HepG2 (cell line): ENCODE data around the gene TMEM150C. TPM values are rescaled to one million over a fixed set of nuclear protein-coding genes. Genes with fewer than 3 reads are reported as not detected.
A peak's percentile ranks its signal among the peaks of the same experiment; 100 is the strongest.

Experiments used
- ATAC-seq: fragments of 200-7000 bp; cut with Tn5 transposase; 3 replicates; pipeline ENCODE4 v1.9.1; 2020; ENCODE audit warnings: mild to moderate bottlenecking, moderate library complexity
- BruUV-seq: library from RNA; stranded (reverse); fragments of 400-500 nt; replicated peaks from 2 replicates; lab custom pipeline; 2021; lab: Mats Ljungman, UMichigan
- CTCF ChIA-PET: fragments of 300-600 bp; formaldehyde crosslinking; extraction: SDS; loops from one replicate; lab custom pipeline; 2021; ENCODE audit warnings: low total read pairs, inconsistent platforms, low intra/inter-chr PET ratio; lab: Yijun Ruan, JAX
- POLR2A ChIA-PET: fragments of 350-600 bp; sonication (Branson Sonifier 250); formaldehyde crosslinking; loops from one replicate; lab custom pipeline; 2020; ENCODE audit warnings: antibody characterized with exemption, inconsistent platforms; lab: Yijun Ruan, JAX
- DNase-seq: peaks from one replicate; pipeline ENCODE4 v3.0.0-alpha.2; 2015; ENCODE audit warnings: low spot score
- FAIRE-seq: peaks from 3 replicates; lab custom pipeline; 2011; peaks lifted over from hg19 to GRCh38; lab: Jason Lieb, UNC
- H2AFZ ChIP-seq: one replicate; pipeline ENCODE4 v1.6.1; 2011; ENCODE audit warnings: low read length, inconsistent platforms
- H3K27ac ChIP-seq: fragments of 300-600 bp; 3 replicates; pipeline ENCODE4 v1.8.0; 2011; ENCODE audit warnings: mixed run types, mild to moderate bottlenecking, mixed read lengths, low read length, inconsistent platforms; ENCODE audit not compliant: insufficient read depth; ENCODE audit errors: extremely low read length
- H3K27me3 ChIP-seq, 2 experiments: fragments of 200-600 bp in 1 of 2; 2 replicates in 1 of 2; 3 replicates in 1 of 2; pipeline versions ENCODE4 v1.6.0 to v1.8.0; 2011; ENCODE audit warnings: low read length in 2 of 2, mild to moderate bottlenecking in 2 of 2, moderate library complexity in 2 of 2, inconsistent platforms in 1 of 2; ENCODE audit not compliant: insufficient read depth in 2 of 2, control insufficient read depth in 1 of 2
- H3K36me3 ChIP-seq, 2 experiments: fragments of 200-600 bp in 1 of 2; replicated peaks in 1 of 2; 2 replicates in 1 of 2; 3 replicates in 1 of 2; pipeline versions ENCODE4 v1.5.1 to v1.8.0; 2011; ENCODE audit warnings: low read length in 2 of 2, inconsistent platforms in 1 of 2; ENCODE audit not compliant: insufficient read depth in 2 of 2, control insufficient read depth in 1 of 2
- H3K4me1 ChIP-seq: 2 replicates; pipeline ENCODE4 v1.5.1; 2012; ENCODE audit warnings: low read length, inconsistent platforms; ENCODE audit not compliant: insufficient read depth
- H3K4me2 ChIP-seq: 2 replicates; pipeline ENCODE4 v1.6.0; 2011; ENCODE audit warnings: low read depth, low read length, inconsistent platforms
- H3K4me3 ChIP-seq, 3 experiments: fragments of 200-600 bp in 1 of 3; sonication (generic), shearing (Covaris generic) in 1 of 3; replicated peaks in 1 of 3; 2 replicates each; pipeline ENCODE4 v1.5.1; 2011 to 2016; ENCODE audit warnings: low read length in 3 of 3, inconsistent platforms in 2 of 3, low read depth in 2 of 3, mild to moderate bottlenecking in 2 of 3, control low read depth in 1 of 3, mixed read lengths in 1 of 3; ENCODE audit not compliant: insufficient read depth in 1 of 3
- H3K79me2 ChIP-seq: one replicate; pipeline ENCODE4 v1.6.1; 2011; ENCODE audit warnings: low read length, inconsistent platforms; ENCODE audit not compliant: insufficient read depth
- H3K9ac ChIP-seq: 2 replicates; pipeline ENCODE4 v1.6.0; 2011; ENCODE audit warnings: mild to moderate bottlenecking, low read depth, low read length, inconsistent platforms; ENCODE audit not compliant: insufficient read depth
- H3K9me3 ChIP-seq: 2 replicates; pipeline ENCODE4 v1.5.1; 2012; ENCODE audit warnings: mild to moderate bottlenecking, low read length
- H4K20me1 ChIP-seq: 2 replicates; pipeline ENCODE4 v1.6.0; 2011; ENCODE audit warnings: inconsistent platforms, mild to moderate bottlenecking, low read length, moderate library complexity; ENCODE audit not compliant: insufficient read depth
- CEBPB ChIP-seq: IDR thresholded peaks from 2 replicates; pipeline ENCODE4 v1.6.1; 2011; ENCODE audit warnings: low read depth, low read length, improper control_type of control experiment, borderline replicate concordance
- CHD2 ChIP-seq: IDR thresholded peaks from 2 replicates; pipeline ENCODE4 v1.6.1; 2011; ENCODE audit warnings: low read depth, low read length, improper control_type of control experiment
- CTCF ChIP-seq: sonication (generic); formaldehyde crosslinking; IDR thresholded peaks from 2 replicates; pipeline ENCODE4 v1.5.0; 2020; ENCODE audit warnings: mild to moderate bottlenecking, missing genetic modification reagents, moderate library complexity
- MAZ ChIP-seq, 2 experiments: sonication (generic) in 1 of 2; formaldehyde crosslinking in 1 of 2; IDR thresholded peaks; 2 replicates each; pipeline versions ENCODE4 v1.5.0 to v1.6.1; 2012 to 2020; ENCODE audit warnings: low read depth in 2 of 2, mild to moderate bottlenecking in 2 of 2, borderline replicate concordance in 1 of 2, improper control_type of control experiment in 1 of 2, low read length in 1 of 2, missing genetic modification reagents in 1 of 2, moderate library complexity in 1 of 2
- MXD1 ChIP-seq: sonication (generic); formaldehyde crosslinking; IDR thresholded peaks from 2 replicates; pipeline ENCODE4 v1.4.0; 2020; ENCODE audit warnings: mild to moderate bottlenecking, missing genetic modification reagents
- RAD21 ChIP-seq: fragments of 450-650 bp; formaldehyde crosslinking; IDR thresholded peaks from 2 replicates; pipeline ENCODE4 v1.5.0; 2020; ENCODE audit warnings: mild to moderate bottlenecking
- SMC3 ChIP-seq: IDR thresholded peaks from 2 replicates; pipeline ENCODE4 v1.6.1; 2011; ENCODE audit warnings: low read length, improper control_type of control experiment
- ZBTB21 ChIP-seq: sonication (generic); formaldehyde crosslinking; IDR thresholded peaks from 2 replicates; pipeline ENCODE4 v1.4.0; 2020; ENCODE audit warnings: missing genetic modification reagents
- ZC3H13 ChIP-seq: sonication (generic); formaldehyde crosslinking; IDR thresholded peaks from 2 replicates; pipeline ENCODE4 v1.8.1; 2023; ENCODE audit warnings: mild to moderate bottlenecking, missing genetic modification reagents, moderate library complexity
- ZKSCAN5 ChIP-seq: sonication (generic); formaldehyde crosslinking; IDR thresholded peaks from 2 replicates; pipeline ENCODE4 v1.5.1; 2020; ENCODE audit warnings: mild to moderate bottlenecking, missing genetic modification reagents
- ZNF281 ChIP-seq: sonication (generic); formaldehyde crosslinking; IDR thresholded peaks from 2 replicates; pipeline ENCODE4 v1.4.0; 2020; ENCODE audit warnings: missing genetic modification reagents, borderline replicate concordance
- ZNF335 ChIP-seq: sonication (generic); formaldehyde crosslinking; IDR thresholded peaks from 2 replicates; pipeline ENCODE4 v1.4.0; 2020; ENCODE audit warnings: missing genetic modification reagents
- ZNF609 ChIP-seq: sonication (generic); formaldehyde crosslinking; IDR thresholded peaks from 2 replicates; pipeline ENCODE4 v1.4.0; 2020; ENCODE audit warnings: mild to moderate bottlenecking, missing genetic modification reagents, borderline replicate concordance
- WGBS: methylation state at CpG from one replicate; pipeline ENCODE4 v1.1.6; 2017; ENCODE audit warnings: low lambda C conversion rate; 5-methylcytosine and 5-hydroxymethylcytosine counted together
- in situ Hi-C: cut with HindIII; loops from 2 replicates; pipeline ENCODE4 v1.10.0; 2017; ENCODE audit warnings: low pct_unique_long_range_greater_than_20kb; ENCODE audit not compliant: extremely low pct_ligation_motif_present
- intact Hi-C: fragments of 100-400 bp; cut with micrococcal nuclease; formaldehyde crosslinking; loops from one replicate; pipeline ENCODE4 v1.10.0; 2022; ENCODE audit not compliant: unreplicated experiment
- polyA plus RNA-seq, 8 experiments: library from polyadenylated mRNA; depleted of rRNA in 3 of 8; stranded (reverse) in 7 of 8; unstranded in 1 of 8; fragments of >200 nt; fragmentation: Illumina TruSeq in 4 of 8; extraction: Trizol in 4 of 8; gene quantifications; 2 replicates each; pipeline versions ENCODE4 v1.2.1 to v1.2.3, GENCODE V29; 2011 to 2016; ENCODE audit warnings: low read depth in 4 of 8, missing spikeins in 1 of 8, mixed read lengths in 1 of 8; ENCODE audit not compliant: insufficient read depth in 1 of 8
- total RNA-seq, 5 experiments: library from RNA; depleted of rRNA; stranded (reverse); fragments of >200 nt; fragmentation: Illumina TruSeq; extraction: Trizol; gene quantifications; 2 replicates each; pipeline ENCODE4 v1.2.3, GENCODE V29; 2016; ENCODE audit warnings: low read depth in 1 of 5

TMEM150C gene
- total and polyA plus RNA-seq, 2 of the 13 experiments (the other 11 are each of a cell fraction or from before 2014, with no cell fraction given), result 0.33 to 0.42 TPM

GRCh38 chr4:82462415-82462831, 99.4 kb downstream of the TMEM150C start:
- POLR2A ChIA-PET, result interaction anchor here (1.1 to 1.3 kb wide), 2 partner anchors 33 to 277 kb away, joined by 3 read pairs; no protein-coding TSS in a partner anchor
- no peaks in the 10 kb centered on the region for H3K79me2 ChIP-seq
- CTCF ChIA-PET, result interaction anchor here (1.3 to 3.0 kb wide), 3 partner anchors 137 to 340 kb away, joined by 3 to 53 read pairs (median 17); no protein-coding TSS in a partner anchor
- no peak overlapping the region for H3K27ac ChIP-seq
- no peaks in the 10 kb centered on the region for H3K9me3 ChIP-seq
- H3K4me1 ChIP-seq, result peaks cover 4% of the 10 kb centered on the region
- no peak overlapping the region for H3K4me3 ChIP-seq
- H3K4me2 ChIP-seq, result no peak overlapping the region
- DNase-seq (peak; percentile 73), ATAC-seq (peak; percentile 81), FAIRE-seq (peak; percentile 68)
- 23% methylated on average over 7 of the region's 7 CpGs for WGBS
- no TSS peak for BruUV-seq
- H3K36me3 ChIP-seq, result peaks cover 6 to 29% of the 10 kb centered on the region in 2 experiments; a peak in 4 of 5 replicates
- no peaks in the 10 kb centered on the region for H4K20me1 ChIP-seq
- H3K27me3 ChIP-seq, result no peaks in the 10 kb centered on the region
- intact Hi-C loops (loop anchor here (1.0 to 5.0 kb wide), 4 partner anchors 100 to 277 kb away; partner anchors contain the start of gene TMEM150C), in situ Hi-C loops (loop anchor here (5.0 kb wide), 2 partner anchors 140 to 275 kb away; no protein-coding TSS in a partner anchor)
- H3K9ac ChIP-seq, result no peak overlapping the region
- no peak overlapping the region for H2AFZ ChIP-seq
- TF ChIP-seq ZKSCAN5 (no peak), CEBPB (peak; percentile 15), MXD1 (CRISPR knock-in tag) (no peak), ZBTB21 (CRISPR knock-in tag) (no peak), ZNF609 (CRISPR knock-in tag) (no peak), CTCF (CRISPR knock-in tag) (peak; percentile 76), MAZ (IDR thresholded peaks at IDR 0.05; ENCODE audit: borderline replicate concordance, low read depth, low read length) (0 out of 2 replicates have a peak, but pooled peaks have one; percentile 53), MAZ (CRISPR knock-in tag; IDR thresholded peaks at IDR 0.05; ENCODE audit: low read depth) (no peak), ZNF335 (CRISPR knock-in tag) (no peak), RAD21 (CRISPR knock-in tag) (peak; percentile 41; the same call in 1 of the 2 replicates), CHD2 (no peak), ZNF281 (CRISPR knock-in tag) (peak; percentile 55; the same call in 1 of the 2 replicates), ZC3H13 (no peak), SMC3 (peak; percentile 89)
